SK-N-MC (cell line): Measurements from ENCODE around the gene RTP3.

Source experiments
- EZH2 ChIP-seq: fragments of 200-600 bp; sonication (generic); IDR thresholded peaks from one replicate; pipeline ENCODE4 v1.6.1; 2017; ENCODE audit warnings: antibody characterized with exemption
- FOXP2 ChIP-seq: optimal IDR thresholded peaks from 2 replicates; pipeline ENCODE3; 2011; ENCODE audit warnings: mild to moderate bottlenecking, moderate library complexity; ENCODE audit not compliant: insufficient read depth; ENCODE audit errors: extremely low read length, control extremely low read depth
- POLR2AphosphoS5 ChIP-seq: IDR thresholded peaks from 2 replicates; pipeline ENCODE4 v1.6.1; 2012; ENCODE audit warnings: mild to moderate bottlenecking, low read depth, low read length, borderline replicate concordance

DNA sequence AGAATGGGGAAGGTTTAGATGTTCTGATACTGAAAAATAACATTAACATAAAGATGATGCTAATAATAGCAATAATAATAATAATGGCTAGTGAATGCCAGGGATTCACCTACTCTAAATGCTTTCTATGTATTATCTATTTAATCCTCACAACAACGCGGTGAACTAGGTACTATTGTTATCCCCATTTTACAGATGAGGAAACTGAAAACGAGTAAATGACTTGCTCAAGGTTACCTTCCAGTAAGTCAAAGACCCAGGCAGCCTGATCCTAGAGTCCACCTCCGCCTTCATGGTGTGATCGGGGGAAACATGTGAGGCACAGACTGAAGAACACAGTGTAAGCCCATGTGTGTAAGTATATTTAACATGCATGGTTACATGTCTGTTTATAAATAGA lies 38.0 kb downstream of the RTP3 start:
- no peak for TF ChIP-seq EZH2
- TF ChIP-seq POLR2AphosphoS5 = no peak
- TF ChIP-seq FOXP2 = no peak
